Measurements from ENCODE around the gene AIM2. TPM values are rescaled to one million over a fixed set of nuclear protein-coding genes. Genes with fewer than 3 reads are reported as not detected.
"Not testable (repeated sequence)": the region's sequence is repeated elsewhere in the genome, so short reads cannot be mapped to it uniquely, and the experiment has no call there.

AIM2 gene
- total RNA-seq, 1 experiment from 2014 or later, result 1.1 TPM

- TF ChIP-seq ATF6 (CRISPR knock-in tag; IDR thresholded peaks at IDR 0.05) (no peak), NR3C1 (CRISPR knock-in tag; conservative IDR thresholded peaks at IDR 0.05; ENCODE audit: low read depth) (no peak), SP1 (CRISPR knock-in tag; conservative IDR thresholded peaks at IDR 0.05) (no peak), CREM (CRISPR knock-in tag; IDR thresholded peaks at IDR 0.05) (no peak), ZNF121 (CRISPR knock-in tag; IDR thresholded peaks at IDR 0.05) (no peak), E2F1 (CRISPR knock-in tag; IDR thresholded peaks at IDR 0.05) (no peak), ZBTB43 (CRISPR knock-in tag; IDR thresholded peaks at IDR 0.05) (no peak), ZMAT4 (CRISPR knock-in tag; IDR thresholded peaks at IDR 0.05) (no peak), USF2 (CRISPR knock-in tag; IDR thresholded peaks at IDR 0.05) (no peak), MAX (CRISPR knock-in tag; IDR thresholded peaks at IDR 0.05) (no peak), ARID4B (CRISPR knock-in tag; IDR thresholded peaks at IDR 0.05; ENCODE audit: borderline replicate concordance) (no peak), ERG (CRISPR knock-in tag; IDR thresholded peaks at IDR 0.05) (no peak)
Measured at GRCh38 chr1:159113596-159114433, 37.2 kb upstream of the AIM2 start (continued).

GRCh38 chr1:159103021-159103420 lies 26.5 kb upstream of the AIM2 start:
- H3K36me3 Mint-ChIP-seq; H3K9me3 Mint-ChIP-seq; H3K4me3 Mint-ChIP-seq; POLR2A ChIA-PET; H3K27me3 Mint-ChIP-seq (ENCODE audit: low read depth); H3K27ac Mint-ChIP-seq; DNase-seq (ENCODE audit: low spot score); ATAC-seq: not testable (repeated sequence)
- H3K4me1 Mint-ChIP-seq, result peaks cover 11% of the 10 kb centered on the region
- CTCF ChIA-PET, result interaction anchor here (0.9 to 1.0 kb wide), 2 partner anchors 14 to 112 kb away, joined by 3 read pairs; no protein-coding TSS in a partner anchor

All from WTC11 (cell line).